Left lobe of liver (tissue), 2 donors: ENCODE data around the gene SYT7. TPM values are rescaled to one million over a fixed set of nuclear protein-coding genes. Genes with fewer than 3 reads are reported as not detected.
A peak's percentile ranks its signal among the peaks of the same experiment; 100 is the strongest.
"Not testable (repeated sequence)": the region's sequence is repeated elsewhere in the genome, so short reads cannot be mapped to it uniquely, and the experiment has no call there.

Source experiments
- ATAC-seq: fragments of 200-7000 bp; cut with Tn5 transposase; one replicate; pipeline ENCODE4 v1.9.1; 2020; ENCODE audit warnings: mild to moderate bottlenecking, moderate library complexity
- DNase-seq: peaks from one replicate; pipeline ENCODE4 v3.0.0-alpha.2; 2020; ENCODE audit warnings: low spot score
- total RNA-seq: library from RNA; stranded (reverse); gene quantifications from one replicate; pipeline ENCODE4 v1.2.1, GENCODE V29; 2021
- donor health status: DM: no; HTN: no; CAD: no; lungs with moderate emphysema.
- donor health status: DM: no; HTN: yes; CAD: no.

Gene SYT7
- total RNA-seq, 1 donor from 2014 or later, result 65.6 TPM

- ATAC-seq (peak; percentile 39), DNase-seq (no peak)
These were observed 98.4 kb downstream of the SYT7 start for GRCh38 chr11:61482513-61482912.

GRCh38 chr11:61481806-61482205 lies 99.1 kb downstream of the SYT7 start:
- no peak for DNase-seq
- no peak for ATAC-seq

GRCh38 chr11:61480994-61481335 lies 99.9 kb downstream of the SYT7 start:
- ATAC-seq (no peak), DNase-seq (no peak)

- DNase-seq (no peak), ATAC-seq (no peak)
These were observed 100.4 kb downstream of the SYT7 start for GRCh38 chr11:61480261-61480993.

GRCh38 chr11:61479360-61480058 lies 101.4 kb downstream of the SYT7 start:
- not testable (repeated sequence) for ATAC-seq, DNase-seq

GRCh38 chr11:61477727-61478148 lies 103.1 kb downstream of the SYT7 start:
- DNase-seq (peak; percentile 66), ATAC-seq (peak; percentile 79)

- DNase-seq (no peak), ATAC-seq (peak; percentile 73)
These were observed 103.8 kb downstream of the SYT7 start for GRCh38 chr11:61477126-61477525.

- ATAC-seq, result no peak
These were observed 104.5 kb downstream of the SYT7 start for GRCh38 chr11:61476371-61476770.

GRCh38 chr11:61475433-61475832 lies 105.4 kb downstream of the SYT7 start:
- no peak for ATAC-seq
- DNase-seq, result no peak

More at GRCh38 chr11:61476371-61476770, 104.5 kb downstream of the SYT7 start:
- DNase-seq, result no peak

GRCh38 chr11:61474013-61474643 lies 106.7 kb downstream of the SYT7 start:
- DNase-seq, result no peak
- ATAC-seq, result no peak

- ATAC-seq (no peak), DNase-seq (no peak)
These were observed 107.4 kb downstream of the SYT7 start for GRCh38 chr11:61473370-61474012.

GRCh38 chr11:61472868-61473267 lies 108.0 kb downstream of the SYT7 start:
- no peak for ATAC-seq
- DNase-seq, result no peak

GRCh38 chr11:61472282-61472681 lies 108.6 kb downstream of the SYT7 start:
- DNase-seq, result no peak
- no peak for ATAC-seq

- ATAC-seq (peak; percentile 32), DNase-seq (no peak)
These were observed 112.9 kb downstream of the SYT7 start for GRCh38 chr11:61468002-61468401.

GRCh38 chr11:61467602-61468001 lies 113.3 kb downstream of the SYT7 start:
- not testable (repeated sequence) for ATAC-seq

More at GRCh38 chr11:61467602-61468001, 113.3 kb downstream of the SYT7 start:
- not testable (repeated sequence) for DNase-seq

Other genes with a start within 250 kb of the SYT7 start
- gene DDB1, start 248.0 kb downstream of the SYT7 start, total RNA-seq, result 105 TPM
- 176 TPM for gene TKFC, start 247.8 kb downstream of the SYT7 start, total RNA-seq
- 37.9 TPM for gene CYB561A3, start 219.2 kb downstream of the SYT7 start, total RNA-seq
- gene TMEM138, start 218.7 kb downstream of the SYT7 start, total RNA-seq, result 23.7 TPM
- gene TMEM216, start 188.5 kb downstream of the SYT7 start, total RNA-seq, result 1.7 TPM
- gene CPSF7, start 151.1 kb downstream of the SYT7 start, total RNA-seq, result 34.0 TPM
- 18.8 TPM for gene SDHAF2, start 151.0 kb downstream of the SYT7 start, total RNA-seq
- gene LRRC10B, start 72.3 kb downstream of the SYT7 start, total RNA-seq, result not detected
- gene DAGLA, start 99.3 kb upstream of the SYT7 start, total RNA-seq, result 0.35 TPM
- 15.9 TPM for gene MYRF, start 171.6 kb upstream of the SYT7 start, total RNA-seq
- 58.5 TPM for gene TMEM258, start 211.5 kb upstream of the SYT7 start, total RNA-seq
- 5.1 TPM for gene FEN1, start 211.8 kb upstream of the SYT7 start, total RNA-seq
- gene FADS1, start 235.9 kb upstream of the SYT7 start, total RNA-seq, result 34.6 TPM
- gene FADS2, start 247.2 kb upstream of the SYT7 start, total RNA-seq, result 113 TPM